Loucy (cell line): Measurements from ENCODE around the gene BCL11A.

Source experiments
- CTCF ChIP-seq: fragments of 200-600 bp; sonication (generic); conservative IDR thresholded peaks from 2 replicates; pipeline ENCODE4 v1.5.1; 2014; ENCODE audit warnings: mild to moderate bottlenecking, antibody characterized with exemption, low read length
- EZH2phosphoT487 ChIP-seq: fragments of 200-600 bp; IDR thresholded peaks from 2 replicates; pipeline ENCODE4 v1.6.1; 2018; ENCODE audit warnings: antibody characterized with exemption, mild to moderate bottlenecking, moderate library complexity, borderline replicate concordance

- no peak for TF ChIP-seq CTCF
- TF ChIP-seq EZH2phosphoT487 = no peak
Measured at GRCh38 chr2:60518567-60518966, 34.9 kb downstream of the BCL11A start.
